IMR-90 (cell line): Measurements from ENCODE around the gene ITGB1BP1. TPM values are rescaled to one million over a fixed set of nuclear protein-coding genes. Genes with fewer than 3 reads are reported as not detected.

Experiments used
- ATAC-seq: fragments of 200-7000 bp; cut with Tn5 transposase; 2 replicates; pipeline ENCODE4 v1.9.1; 2020; ENCODE audit warnings: low read depth, mild to moderate bottlenecking, moderate library complexity
- BruUV-seq: library from RNA; stranded (reverse); fragments of 400-500 nt; replicated peaks from 2 replicates; lab custom pipeline; 2021; lab: Mats Ljungman, UMichigan
- CTCF ChIA-PET: fragments of 300-600 bp; formaldehyde crosslinking; extraction: SDS; loops from one replicate; lab custom pipeline; 2021; ENCODE audit warnings: antibody characterized with exemption; lab: Yijun Ruan, JAX
- POLR2A ChIA-PET: fragments of 300-600 bp; sonication (Branson Sonifier 250); formaldehyde crosslinking; loops from one replicate; lab custom pipeline; 2022; ENCODE audit warnings: antibody characterized with exemption; ENCODE audit not compliant: unreplicated experiment; lab: Charles Lee
- DNase-seq: peaks from one replicate; pipeline ENCODE4 v3.0.0; 2013
- H2AFZ ChIP-seq: replicated peaks from 2 replicates; pipeline ENCODE3; 2013; ENCODE audit warnings: low read length, mild to moderate bottlenecking; ENCODE audit not compliant: poor library complexity
- H2AK5ac ChIP-seq: 2 replicates; pipeline ENCODE4 v1.6.1; 2013; ENCODE audit warnings: low read depth, low read length, inconsistent platforms
- H2AK9ac ChIP-seq: replicated peaks from 2 replicates; pipeline ENCODE3; 2013; ENCODE audit warnings: mild to moderate bottlenecking, low read depth, low read length, moderate library complexity; ENCODE audit not compliant: poor library complexity
- H2BK120ac ChIP-seq: 2 replicates; pipeline ENCODE4 v1.6.1; 2013; ENCODE audit warnings: low read depth, low read length, inconsistent platforms
- H2BK15ac ChIP-seq: 3 replicates; pipeline ENCODE4 v1.6.1; 2013; ENCODE audit warnings: low read depth, low read length, inconsistent platforms
- H2BK20ac ChIP-seq: 2 replicates; pipeline ENCODE4 v1.6.1; 2013; ENCODE audit warnings: low read depth, mild to moderate bottlenecking, inconsistent platforms, low read length, moderate library complexity
- H2BK5ac ChIP-seq: 2 replicates; pipeline ENCODE4 v1.6.1; 2013; ENCODE audit warnings: mild to moderate bottlenecking, low read depth, low read length, inconsistent platforms; ENCODE audit not compliant: poor library complexity, severe bottlenecking
- H3K14ac ChIP-seq: replicated peaks from 2 replicates; pipeline ENCODE4 v1.6.1; 2013; ENCODE audit warnings: low read depth, low read length, inconsistent platforms
- H3K18ac ChIP-seq: 2 replicates; pipeline ENCODE4 v1.6.1; 2013; ENCODE audit warnings: low read depth, low read length, control low read depth
- H3K23ac ChIP-seq: 2 replicates; pipeline ENCODE4 v1.6.1; 2013; ENCODE audit warnings: low read depth, low read length, inconsistent platforms
- H3K27ac ChIP-seq: 2 replicates; pipeline ENCODE4 v1.5.1; 2013; ENCODE audit warnings: mild to moderate bottlenecking, control low read depth, low read length; ENCODE audit not compliant: insufficient read depth
- H3K27me3 ChIP-seq: 2 replicates; pipeline ENCODE4 v1.6.1; 2013; ENCODE audit warnings: low read length; ENCODE audit not compliant: control insufficient read depth, insufficient read depth
- H3K36me3 ChIP-seq: 2 replicates; pipeline ENCODE4 v1.6.1; 2013; ENCODE audit warnings: low read length, mixed read lengths; ENCODE audit not compliant: control insufficient read depth, insufficient read depth
- H3K4ac ChIP-seq: 2 replicates; pipeline ENCODE4 v1.6.1; 2013; ENCODE audit warnings: low read depth, low read length, inconsistent platforms
- H3K4me1 ChIP-seq: 2 replicates; pipeline ENCODE4 v1.6.1; 2013; ENCODE audit warnings: low read length, mixed read lengths; ENCODE audit not compliant: control insufficient read depth, insufficient read depth
- H3K4me2 ChIP-seq: 2 replicates; pipeline ENCODE4 v1.6.1; 2013; ENCODE audit warnings: low read depth, mild to moderate bottlenecking, control low read depth, low read length, moderate library complexity
- H3K4me3 ChIP-seq: 2 replicates; pipeline ENCODE4 v1.5.1; 2013; ENCODE audit warnings: low read depth, mild to moderate bottlenecking, control low read depth, low read length, moderate library complexity; ENCODE audit not compliant: insufficient read depth
- H3K56ac ChIP-seq: 2 replicates; pipeline ENCODE4 v1.6.1; 2013; ENCODE audit warnings: low read length, inconsistent platforms; ENCODE audit not compliant: insufficient read depth; ENCODE audit errors: extremely low read depth
- H3K79me1 ChIP-seq, 2 experiments: 2 replicates each; pipeline ENCODE4 v1.6.1; 2013; ENCODE audit warnings: low read length in 2 of 2, inconsistent platforms in 1 of 2, low read depth in 1 of 2
- H3K9ac ChIP-seq: 2 replicates; pipeline ENCODE4 v1.6.1; 2013; ENCODE audit warnings: low read depth, low read length, control low read depth
- H3K9me1 ChIP-seq: 2 replicates; pipeline ENCODE4 v1.6.1; 2013; ENCODE audit warnings: low read length, inconsistent platforms; ENCODE audit not compliant: insufficient read depth
- H3K9me3 ChIP-seq: 2 replicates; pipeline ENCODE4 v1.6.1; 2013; ENCODE audit warnings: low read length; ENCODE audit not compliant: control insufficient read depth, insufficient read depth
- H4K20me1 ChIP-seq: 2 replicates; pipeline ENCODE4 v1.6.1; 2013; ENCODE audit warnings: low read length, inconsistent platforms; ENCODE audit not compliant: insufficient read depth
- H4K5ac ChIP-seq: 2 replicates; pipeline ENCODE4 v1.6.1; 2013; ENCODE audit warnings: mild to moderate bottlenecking, low read depth, low read length, control low read depth
- H4K8ac ChIP-seq, 2 experiments: 2 replicates each; pipeline ENCODE4 v1.6.1; 2013; ENCODE audit warnings: low read depth in 2 of 2, low read length in 2 of 2, control low read depth in 1 of 2, inconsistent platforms in 1 of 2
- H4K91ac ChIP-seq: 2 replicates; pipeline ENCODE4 v1.6.1; 2013; ENCODE audit warnings: low read depth, low read length, inconsistent platforms; ENCODE audit not compliant: insufficient read depth
- CEBPB ChIP-seq: IDR thresholded peaks from 2 replicates; pipeline ENCODE4 v1.6.1; 2012; ENCODE audit warnings: low read depth, low read length, improper control_type of control experiment
- CTCF ChIP-seq: conservative IDR thresholded peaks from 2 replicates; pipeline ENCODE4 v1.5.1; 2012; ENCODE audit warnings: mild to moderate bottlenecking, low read depth, low read length, improper control_type of control experiment
- FOS ChIP-seq: fragments of 150-350 bp; IDR thresholded peaks from 2 replicates; pipeline ENCODE4 v1.6.1; 2016; ENCODE audit warnings: low read depth, low read length
- POLR2A ChIP-seq: IDR thresholded peaks from 2 replicates; pipeline ENCODE4 v1.6.1; 2012; ENCODE audit warnings: mild to moderate bottlenecking, low read depth, low read length
- RFX5 ChIP-seq: IDR thresholded peaks from 2 replicates; pipeline ENCODE4 v1.8.0; 2012; ENCODE audit warnings: low read depth, mild to moderate bottlenecking, low read length, moderate library complexity
- SMC3 ChIP-seq: fragments of 150-350 bp; IDR thresholded peaks from 2 replicates; pipeline ENCODE4 v1.6.1; 2016; ENCODE audit warnings: low read depth, mild to moderate bottlenecking, antibody characterized with exemption, low read length, moderate library complexity
- USF2 ChIP-seq: fragments of 150-350 bp; IDR thresholded peaks from 2 replicates; pipeline ENCODE4 v1.6.1; 2017; ENCODE audit warnings: mild to moderate bottlenecking, antibody characterized with exemption, low read length, low read depth
- WGBS, 2 experiments: methylation state at CpG; one replicate each; pipeline versions ENCODE4 v1.1.5 to v1.1.7; 2013; ENCODE audit warnings: missing lambda C conversion rate in 2 of 2; ENCODE audit not compliant: insufficient read length in 1 of 2; ENCODE audit errors: extremely low coverage in 2 of 2; 5-methylcytosine and 5-hydroxymethylcytosine counted together
- dilution Hi-C: fragments of 300-500 bp; cut with HindIII; formaldehyde crosslinking; loops from one replicate; pipeline ENCODE4 v1.14.3; 2018; ENCODE audit warnings: low sequenced_read_pairs; ENCODE audit not compliant: unreplicated experiment
- in situ Hi-C: fragments of 300-500 bp; cut with MboI; formaldehyde crosslinking; loops from 3 replicates; pipeline ENCODE4 v1.14.3; 2019; ENCODE audit warnings: low sequenced_read_pairs, inconsistent platforms, mixed read lengths
- intact Hi-C: fragments of 100-400 bp; cut with micrococcal nuclease; formaldehyde crosslinking; loops from 2 replicates; pipeline ENCODE4 v1.10.0; 2022
- polyA plus RNA-seq, 3 experiments: library from polyadenylated mRNA; depleted of rRNA; stranded (reverse); fragments of >200 nt; gene quantifications; 2 replicates each; pipeline ENCODE4 v1.2.3, GENCODE V29; 2012; ENCODE audit warnings: low replicate concordance in 1 of 3
- total RNA-seq: library from RNA; depleted of rRNA; stranded (reverse); fragments of >200 nt; gene quantifications from 2 replicates; pipeline ENCODE4 v1.2.3, GENCODE V29; 2012

The ITGB1BP1 gene
- total and polyA plus RNA-seq, 2 of the 4 experiments (the other 2 are of a cell fraction): 48.6 to 88.1 TPM

- WGBS, 2 experiments: no CpG with 5 or more reads among the region's 1 CpG
- Histone ChIP-seq H2BK5ac (peak overlapping the region; percentile 100), H3K18ac (peak overlapping the region; percentile 100), H3K9me1 (peaks cover 7% of the 10 kb centered on the region; the same call in 1 of the 2 replicates), H3K23ac (peak overlapping the region; percentile 99), H2BK15ac (peak overlapping the region; percentile 100; the same call in 1 of the 3 replicates), H3K9me3 (no peaks in the 10 kb centered on the region), H2BK20ac (peak overlapping the region; percentile 100), H4K5ac (peak overlapping the region; percentile 100), H3K4ac (peak overlapping the region; percentile 100), H3K4me1 (peaks cover 11% of the 10 kb centered on the region), H3K27ac (peak overlapping the region; percentile 100), H3K4me3 (no peak overlapping the region), H2AK5ac (peak overlapping the region; percentile 100), H3K79me1 (peaks cover 4% of the 10 kb centered on the region in 2 experiments; a peak in 3 of 4 replicates), H2AFZ (peak overlapping the region; percentile 71), H3K36me3 (peaks cover 20% of the 10 kb centered on the region), H4K20me1 (peaks cover 13% of the 10 kb centered on the region; the same call in 1 of the 2 replicates), H3K27me3 (no peaks in the 10 kb centered on the region), H3K4me2 (peak overlapping the region; percentile 88), H4K91ac (peak overlapping the region; percentile 99), H3K9ac (peak overlapping the region; percentile 77), H4K8ac (peak overlapping the region; percentile 82 to 100), H3K14ac (peak overlapping the region; percentile 100), H3K56ac (peak overlapping the region; percentile 87; the same call in 1 of the 2 replicates), H2AK9ac (peak overlapping the region; percentile 85), H2BK120ac (peak overlapping the region; percentile 100)
- intact Hi-C loops (no loop called here), dilution Hi-C loops (no loop called here), in situ Hi-C loops (no loop called here)
- TF ChIP-seq FOS: peak; percentile 59; the same call in 1 of the 2 replicates
- no peak for TF ChIP-seq RFX5
- no peak for TF ChIP-seq CEBPB
- TF ChIP-seq CTCF: no peak
- no peak for TF ChIP-seq POLR2A
- TF ChIP-seq SMC3: no peak
- no peak for TF ChIP-seq USF2
- peak; percentile 25 for ATAC-seq
- POLR2A ChIA-PET: interaction anchor here (0.7 kb wide), 1 partner anchor 355 kb away, joined by 3 read pairs; no protein-coding TSS in a partner anchor
- CTCF ChIA-PET: interaction anchor here (0.8 kb wide), 1 partner anchor 9 kb away, joined by 3 read pairs; no protein-coding TSS in a partner anchor
- peak; percentile 61 for DNase-seq
- BruUV-seq: no TSS peak
Observed at GRCh38 chr2:9439536-9439935, 16.2 kb upstream of the ITGB1BP1 start.
